Activated T-helper 2 cell treated with anti-CD3 and anti-CD28 coated beads, Interferon-gamma antibody, Interleukin-2, Interleukin-4, amounts not matched to agents 10 μg/mL and 5 μg/mL and 100 μg/mL, durations not matched to agents 14 hours and 24 hours and 36 hours (primary cell): ENCODE data around the gene FKBP1A. TPM values are rescaled to one million over a fixed set of nuclear protein-coding genes. Genes with fewer than 3 reads are reported as not detected.

Source experiments
- DNase-seq: peaks from one replicate; pipeline ENCODE4 v3.0.0; 2021; ENCODE audit warnings: low spot score
- H3K27ac Mint-ChIP-seq: one replicate; pipeline ENCODE4 v1.8.0; 2021; ENCODE audit warnings: mixed read lengths
- H3K27me3 Mint-ChIP-seq: one replicate; pipeline ENCODE4 v1.8.0; 2021; ENCODE audit warnings: low read depth, mixed read lengths
- H3K36me3 Mint-ChIP-seq: one replicate; pipeline ENCODE4 v1.8.0; 2021; ENCODE audit warnings: low read depth, mixed read lengths
- H3K4me1 Mint-ChIP-seq: one replicate; pipeline ENCODE4 v1.8.0; 2021; ENCODE audit warnings: low read depth, mixed read lengths
- H3K4me3 Mint-ChIP-seq: one replicate; pipeline ENCODE4 v1.8.0; 2021; ENCODE audit warnings: low read depth, mild to moderate bottlenecking, moderate library complexity, mixed read lengths
- H3K9me3 Mint-ChIP-seq: one replicate; pipeline ENCODE4 v1.8.0; 2021; ENCODE audit warnings: mixed read lengths
- intact Hi-C: fragments of 100-400 bp; cut with micrococcal nuclease; formaldehyde crosslinking; loops from one replicate; pipeline ENCODE4 v1.15.1; 2023
- total RNA-seq: library from RNA; stranded (reverse); gene quantifications from 2 replicates; pipeline ENCODE4 v1.2.3, GENCODE V29; 2022

Gene FKBP1A
- total RNA-seq, 1 donor from 2014 or later: 320 TPM

GRCh38 chr20:1322511-1323245, 70.2 kb downstream of the FKBP1A start:
- no peak overlapping the region for H3K4me3 Mint-ChIP-seq
- peaks cover 4% of the 10 kb centered on the region for H3K9me3 Mint-ChIP-seq
- H3K27me3 Mint-ChIP-seq: no peaks in the 10 kb centered on the region
- no peak for DNase-seq
- peaks cover 6% of the 10 kb centered on the region for H3K36me3 Mint-ChIP-seq
- peak overlapping the region; percentile 54 for H3K27ac Mint-ChIP-seq
- H3K4me1 Mint-ChIP-seq: peaks cover 30% of the 10 kb centered on the region
- intact Hi-C loops: loop anchor here (10.0 kb wide), 2 partner anchors 342 to 782 kb away; partner anchors contain the start of gene STK35

- DNase-seq: no peak
- peaks cover 4% of the 10 kb centered on the region for H3K9me3 Mint-ChIP-seq
- peaks cover 3% of the 10 kb centered on the region for H3K36me3 Mint-ChIP-seq
- no peaks in the 10 kb centered on the region for H3K27me3 Mint-ChIP-seq
- peaks cover 34% of the 10 kb centered on the region for H3K4me1 Mint-ChIP-seq
- H3K4me3 Mint-ChIP-seq: no peak overlapping the region
- intact Hi-C loops: loop anchor here (10.0 kb wide), 2 partner anchors 343 to 783 kb away; partner anchors contain the start of gene STK35
- no peak overlapping the region for H3K27ac Mint-ChIP-seq
These were observed 71.3 kb downstream of the FKBP1A start for GRCh38 chr20:1321654-1321939.

GRCh38 chr20:1320902-1321653, 71.8 kb downstream of the FKBP1A start:
- Mint-ChIP-seq H3K9me3 (peaks cover 4% of the 10 kb centered on the region), H3K27ac (no peak overlapping the region), H3K27me3 (no peaks in the 10 kb centered on the region), H3K4me3 (no peak overlapping the region), H3K36me3 (peaks cover 3% of the 10 kb centered on the region), H3K4me1 (peaks cover 34% of the 10 kb centered on the region)
- intact Hi-C loops: loop anchor here (10.0 kb wide), 2 partner anchors 344 to 784 kb away; partner anchors contain the start of gene STK35
- no peak for DNase-seq

GRCh38 chr20:1320016-1320415, 72.8 kb downstream of the FKBP1A start:
- Mint-ChIP-seq H3K4me3 (no peak overlapping the region), H3K27me3 (no peaks in the 10 kb centered on the region), H3K9me3 (peaks cover 4% of the 10 kb centered on the region), H3K27ac (no peak overlapping the region), H3K36me3 (peaks cover 3% of the 10 kb centered on the region), H3K4me1 (peaks cover 34% of the 10 kb centered on the region)
- intact Hi-C loops: loop anchor here (10.0 kb wide), 2 partner anchors 345 to 785 kb away; partner anchors contain the start of gene STK35
- no peak for DNase-seq

- intact Hi-C loops: no loop called here
- peaks cover 32% of the 10 kb centered on the region for H3K4me1 Mint-ChIP-seq
- H3K4me3 Mint-ChIP-seq: no peak overlapping the region
- H3K9me3 Mint-ChIP-seq: peaks cover 4% of the 10 kb centered on the region
- DNase-seq: no peak
- H3K36me3 Mint-ChIP-seq: peaks cover 3% of the 10 kb centered on the region
- no peak overlapping the region for H3K27ac Mint-ChIP-seq
- H3K27me3 Mint-ChIP-seq: no peaks in the 10 kb centered on the region
These were observed 73.4 kb downstream of the FKBP1A start for GRCh38 chr20:1319462-1319861.

GRCh38 chr20:1319051-1319450, 73.8 kb downstream of the FKBP1A start:
- Mint-ChIP-seq H3K4me1 (peaks cover 28% of the 10 kb centered on the region), H3K9me3 (peaks cover 4% of the 10 kb centered on the region), H3K27me3 (no peaks in the 10 kb centered on the region), H3K27ac (no peak overlapping the region), H3K36me3 (peaks cover 3% of the 10 kb centered on the region), H3K4me3 (no peak overlapping the region)
- intact Hi-C loops: no loop called here
- DNase-seq: no peak

Other genes with a start within 250 kb of the FKBP1A start
- 1.2 and 1.6 TPM in 2 replicates for gene TMEM74B, start 208.1 kb downstream of the FKBP1A start, total RNA-seq
- not detected in 2 replicates for gene C20orf202, start 189.6 kb downstream of the FKBP1A start, total RNA-seq
- 0.32 TPM in 1 of 2 replicates, not detected in the other for gene RAD21L1, start 167.0 kb downstream of the FKBP1A start, total RNA-seq
- 2.7 and 3.1 TPM in 2 replicates for gene SNPH, start 126.8 kb downstream of the FKBP1A start, total RNA-seq
- 3.2 and 4.1 TPM in 2 replicates for gene SDCBP2, start 63.9 kb downstream of the FKBP1A start, total RNA-seq
- 108 TPM in 2 replicates for gene NSFL1C, start 73.8 kb upstream of the FKBP1A start, total RNA-seq
- gene SIRPB2, start 98.4 kb upstream of the FKBP1A start, total RNA-seq: not detected in 2 replicates
- 0.37 TPM in 1 of 2 replicates, not detected in the other for gene SIRPD, start 164.7 kb upstream of the FKBP1A start, total RNA-seq
- 0.67 and 1.6 TPM in 2 replicates for gene SIRPB1, start 227.0 kb upstream of the FKBP1A start, total RNA-seq